Measurements from ENCODE around the gene MTHFD2L.

Gene MTHFD2L

GRCh38 chr4:74133786-74134499 is 24.0 kb upstream of the MTHFD2L start:
- peak; percentile 22 for DNase-seq

- no peak for DNase-seq
Measured at GRCh38 chr4:74134500-74134852, 23.4 kb upstream of the MTHFD2L start.

- DNase-seq = no peak
Measured at GRCh38 chr4:74146581-74147129, 11.3 kb upstream of the MTHFD2L start.

- DNase-seq = no peak
Measured at GRCh38 chr4:74148205-74148604, 9.7 kb upstream of the MTHFD2L start.

- DNase-seq = no peak
Measured at GRCh38 chr4:74152836-74153235, 5.1 kb upstream of the MTHFD2L start.

- DNase-seq = no peak
Measured at GRCh38 chr4:74156521-74156920, 1.4 kb upstream of the MTHFD2L start.

- DNase-seq = no peak
Measured at GRCh38 chr4:74157154-74157553, 764 bp upstream of the MTHFD2L start.

GRCh38 chr4:74158466-74159142 is 686 bp downstream of the MTHFD2L start:
- DNase-seq = no peak

GRCh38 chr4:74159143-74159709 is 1.3 kb downstream of the MTHFD2L start:
- no peak for DNase-seq

GRCh38 chr4:74161666-74162450 is 3.9 kb downstream of the MTHFD2L start:
- DNase-seq = no peak

- DNase-seq = no peak
Measured at GRCh38 chr4:74166135-74166534, 8.2 kb downstream of the MTHFD2L start.

- DNase-seq = no peak
Measured at GRCh38 chr4:74166818-74167217, 8.9 kb downstream of the MTHFD2L start.

- no peak for DNase-seq
Measured at GRCh38 chr4:74167585-74167984, 9.7 kb downstream of the MTHFD2L start.

- no peak for DNase-seq
Measured at GRCh38 chr4:74168841-74169240, 10.9 kb downstream of the MTHFD2L start.

- no peak for DNase-seq
Measured at GRCh38 chr4:74173321-74173720, 15.4 kb downstream of the MTHFD2L start.

GRCh38 chr4:74174421-74174820 is 16.5 kb downstream of the MTHFD2L start:
- no peak for DNase-seq

GRCh38 chr4:74174941-74175340 is 17.0 kb downstream of the MTHFD2L start:
- no peak for DNase-seq

- DNase-seq = no peak
Measured at GRCh38 chr4:74175379-74175778, 17.5 kb downstream of the MTHFD2L start.

GRCh38 chr4:74178798-74179197 is 20.9 kb downstream of the MTHFD2L start:
- DNase-seq = no peak

- no peak for DNase-seq
Measured at GRCh38 chr4:74181219-74181618, 23.3 kb downstream of the MTHFD2L start.

- no peak for DNase-seq
Measured at GRCh38 chr4:74188912-74189311, 31.0 kb downstream of the MTHFD2L start.

GRCh38 chr4:74189331-74190043 is 31.6 kb downstream of the MTHFD2L start:
- no peak for DNase-seq

GRCh38 chr4:74190332-74190731 is 32.4 kb downstream of the MTHFD2L start:
- DNase-seq = no peak
